Epithelial cell of alveolus of lung (primary cell): ENCODE data around the gene TRIM36. TPM values are rescaled to one million over a fixed set of nuclear protein-coding genes. Genes with fewer than 3 reads are reported as not detected.

Source experiments
- total RNA-seq: library from RNA; depleted of rRNA; stranded (reverse); fragments of >200 nt; gene quantifications from 2 replicates; pipeline ENCODE4 v1.2.1, GENCODE V29; 2015

TRIM36 gene, protein sequence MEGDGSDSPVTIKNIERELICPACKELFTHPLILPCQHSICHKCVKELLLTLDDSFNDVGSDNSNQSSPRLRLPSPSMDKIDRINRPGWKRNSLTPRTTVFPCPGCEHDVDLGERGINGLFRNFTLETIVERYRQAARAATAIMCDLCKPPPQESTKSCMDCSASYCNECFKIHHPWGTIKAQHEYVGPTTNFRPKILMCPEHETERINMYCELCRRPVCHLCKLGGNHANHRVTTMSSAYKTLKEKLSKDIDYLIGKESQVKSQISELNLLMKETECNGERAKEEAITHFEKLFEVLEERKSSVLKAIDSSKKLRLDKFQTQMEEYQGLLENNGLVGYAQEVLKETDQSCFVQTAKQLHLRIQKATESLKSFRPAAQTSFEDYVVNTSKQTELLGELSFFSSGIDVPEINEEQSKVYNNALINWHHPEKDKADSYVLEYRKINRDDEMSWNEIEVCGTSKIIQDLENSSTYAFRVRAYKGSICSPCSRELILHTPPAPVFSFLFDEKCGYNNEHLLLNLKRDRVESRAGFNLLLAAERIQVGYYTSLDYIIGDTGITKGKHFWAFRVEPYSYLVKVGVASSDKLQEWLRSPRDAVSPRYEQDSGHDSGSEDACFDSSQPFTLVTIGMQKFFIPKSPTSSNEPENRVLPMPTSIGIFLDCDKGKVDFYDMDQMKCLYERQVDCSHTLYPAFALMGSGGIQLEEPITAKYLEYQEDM
- total RNA-seq = 0.24 and 1.4 TPM in 2 replicates

DNA sequence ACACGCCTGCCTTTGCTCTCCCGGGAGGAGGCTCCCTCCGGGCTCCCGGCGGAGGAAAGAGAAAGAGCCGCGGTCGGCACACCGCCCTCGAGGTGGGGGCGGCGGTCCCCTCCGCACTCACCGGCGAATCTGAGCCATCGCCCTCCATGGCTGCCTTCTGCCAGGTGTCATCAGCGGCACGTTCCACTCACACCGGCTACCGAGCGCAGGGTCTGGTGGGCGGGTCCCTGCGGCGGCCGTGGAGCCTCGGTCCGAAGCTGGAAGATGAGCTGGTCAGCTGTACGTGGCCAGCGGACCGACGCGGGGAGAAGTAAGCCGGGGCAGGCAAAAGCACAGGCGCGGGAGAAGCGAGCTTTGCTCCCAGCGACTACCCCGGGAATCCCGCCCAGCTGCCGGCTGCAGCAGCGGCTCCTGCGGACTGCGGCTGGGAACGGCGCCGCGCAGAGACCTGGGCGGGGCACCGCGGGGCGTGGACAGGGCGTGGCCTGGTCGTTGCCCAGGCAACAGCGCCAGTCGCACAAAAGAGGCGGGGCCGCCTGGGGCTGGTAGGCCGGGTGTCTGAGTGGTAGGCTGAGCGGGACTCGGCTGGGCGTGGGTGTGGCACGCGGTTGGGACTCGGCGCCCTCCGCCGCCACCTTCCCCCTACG, at the start of gene TRIM36:
TRIM36 (minus strand) TSS at position 422 of the 647 bp plus-strand sequence; CDS start at position 148, 274 bp downstream.

Other genes starting within 250 kb of the TRIM36 start
- 6.6 and 6.9 TPM in 2 replicates for gene PGGT1B, start 93.0 kb upstream of the TRIM36 start, total RNA-seq
- gene CCDC112, start 126.7 kb upstream of the TRIM36 start, total RNA-seq = 5.0 and 7.2 TPM in 2 replicates